Heart left ventricle (tissue), 16 donors: ENCODE results near the gene C8G. TPM values are rescaled to one million over a fixed set of nuclear protein-coding genes. Genes with fewer than 3 reads are reported as not detected.

Experiments used
- ATAC-seq, 4 donors: fragments of 200-7000 bp; cut with Tn5 transposase; one replicate each; pipeline ENCODE4 v1.9.1; 2020 to 2022; ENCODE audit warnings: moderate library complexity in 4 of 4, mild to moderate bottlenecking in 3 of 4, moderate number of reproducible peaks in 1 of 4
- DNase-seq, 5 donors: peaks; one replicate each; pipeline ENCODE4 v3.0.0-alpha.2; 2020
- H3K27ac ChIP-seq, 12 donors: fragments of 200-600 bp; sonication (generic) in 4 of 12; one replicate each; pipeline versions ENCODE4 v1.5.0 to v1.8.0; 2016 to 2022; ENCODE audit warnings: mild to moderate bottlenecking in 2 of 12
- H3K27me3 ChIP-seq, 9 donors: fragments of 200-600 bp; sonication (generic) in 2 of 9; one replicate each; pipeline versions ENCODE4 v1.5.1 to v1.8.0; 2016 to 2022; ENCODE audit warnings: mild to moderate bottlenecking in 3 of 9
- H3K36me3 ChIP-seq, 9 donors: fragments of 200-600 bp; sonication (generic) in 2 of 9; one replicate each; pipeline versions ENCODE4 v1.5.0 to v1.8.0; 2018 to 2022; ENCODE audit warnings: mild to moderate bottlenecking in 2 of 9
- H3K4me1 ChIP-seq, 12 donors: fragments of 200-600 bp; sonication (generic) in 4 of 12; one replicate each; pipeline versions ENCODE4 v1.5.0 to v1.8.0; 2016 to 2022; ENCODE audit warnings: mild to moderate bottlenecking in 3 of 12
- H3K4me3 ChIP-seq, 12 donors: fragments of 200-600 bp; sonication (generic) in 4 of 12; one replicate each; pipeline versions ENCODE4 v1.5.0 to v1.8.0; 2017 to 2022; ENCODE audit warnings: mild to moderate bottlenecking in 9 of 12, moderate library complexity in 4 of 12
- H3K9me3 ChIP-seq, 12 donors: fragments of 200-600 bp; sonication (generic) in 4 of 12; one replicate each; pipeline versions ENCODE4 v1.5.0 to v1.8.0; 2016 to 2022; ENCODE audit warnings: mild to moderate bottlenecking in 1 of 12
- POLR2A ChIP-seq, 2 donors: fragments of 450-650 bp; IDR thresholded peaks; one replicate each; pipeline ENCODE4 v1.6.1; 2017; ENCODE audit warnings: antibody characterized with exemption in 2 of 2, mild to moderate bottlenecking in 2 of 2, moderate library complexity in 2 of 2
- WGBS, 4 donors: extraction: QIAGEN DNeasy Blood & Tissue Kit in 2 of 4; methylation state at CpG; one replicate each; pipeline versions ENCODE4 v1.1.5 to v1.1.7; 2013 to 2018; 5-methylcytosine and 5-hydroxymethylcytosine counted together
- intact Hi-C, 10 donors: fragments of 100-400 bp; cut with DNase I; formaldehyde crosslinking; loops; one replicate each; pipeline versions ENCODE4 v1.11.1 to v1.14.2; 2022
- polyA plus RNA-seq, 2 donors: library from polyadenylated mRNA; stranded (reverse); fragments of 200-250 nt; gene quantifications; one replicate each; pipeline ENCODE4 v1.2.3, GENCODE V29; 2013
- total RNA-seq, 9 donors: library from RNA; depleted of rRNA in 2 of 9; stranded (reverse); fragments of >200 nt in 2 of 9; fragmentation: NEBNext Ultra II Directional in 3 of 9; extraction: Animal tissue kit (Norgen Biotek cat#: 25700) in 3 of 9; gene quantifications; one replicate each; pipeline versions ENCODE4 v1.1.0 to v1.2.4, GENCODE V29; 2016 to 2023
- TF ChIP-seq, protein P1 (sequence below), 12 donors: fragments of 200-600 bp; sonication (generic) in 4 of 12; IDR thresholded peaks; one replicate each; pipeline versions ENCODE4 v1.5.0 to v1.8.0; 2018 to 2022; ENCODE audit warnings: antibody characterized with exemption in 12 of 12, mild to moderate bottlenecking in 5 of 12
- donor health status: ischemic (EF 13 %, LVEDD 7.1; RV severe dilation, severe dysfunction).
- donor health status: healthy with polysubstance abuse.
- donor health status: DM: no; HTN: yes; CAD: no.
- donor health status: DM: no; HTN: no; CAD: no.
- donor health status: ischemic (EF 25% LVEDD 6.9; RV normal size, moderate dysfunction).
- donor health status: ischemic (EF 25% LVEDD 5.7; RV mildly dilated, moderate dysfunction).
- donor health status: healthy.
- donor health status: DM: yes; HTN: yes; CAD: no.
- donor health status: ischemic (EF 35%, LVEDD 5.7; RV mildly dilated, moderate dysfunction).
- donor health status: nonischemic (EF 11% LVEDD 7.7; RV severe dilation, severe dysfunction).
- donor health status: DM: yes; HTN: yes; CAD: no.
- donor health status: PGD.
- donor health status: ischemic (EF 29% LVEDD 5.4; RV normal size, mild dysfunction).
- donor health status: nonischemic (EF 23%, LVEDD 6.1; RV moderate dilation, normal function).

The C8G gene
- total and polyA plus RNA-seq, 11 donors, result 1.0 to 3.7 (median 1.5) TPM; not detected in 2

DNA sequence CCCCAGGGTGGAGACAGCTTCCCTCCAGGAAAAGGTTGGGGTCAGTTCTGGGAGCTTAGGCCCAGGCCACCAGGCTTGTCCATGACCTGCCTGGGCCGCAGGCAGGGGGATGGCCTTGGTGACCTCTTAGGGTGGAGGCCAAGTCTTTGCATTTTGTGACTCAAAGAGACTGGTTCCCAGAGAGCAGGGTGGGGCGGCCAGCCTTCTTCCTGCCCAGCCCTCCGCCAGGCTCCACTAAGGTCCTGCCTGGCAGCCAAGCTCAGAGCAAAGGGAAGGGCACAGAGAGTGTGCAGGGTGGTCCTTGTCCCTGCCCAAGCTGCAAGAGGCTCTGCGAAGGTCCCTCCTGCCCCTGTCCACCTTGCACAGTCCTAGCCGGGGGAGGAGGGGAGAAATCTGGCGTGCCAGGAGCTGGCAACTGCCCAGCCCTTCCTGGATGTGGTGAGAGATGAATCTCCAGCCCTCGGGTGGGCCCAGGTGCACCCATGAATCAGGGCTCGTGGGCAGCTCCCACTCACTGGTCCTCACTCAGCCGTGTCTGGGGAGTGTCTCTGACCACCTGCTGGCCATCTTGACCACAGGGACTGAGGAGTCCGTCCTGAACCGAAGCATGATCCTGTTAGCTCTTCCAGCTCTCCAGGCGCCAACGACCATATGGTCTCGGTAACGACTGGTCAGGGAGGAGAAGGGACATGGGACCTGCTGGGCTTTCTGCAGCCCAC lies 29.9 kb downstream of the C8G start:
- DNase-seq (peak in 1 of 5 donors; percentile 80), ATAC-seq (peak in 3 of 4 donors; percentile 1 to 6 (median 4))
- Histone ChIP-seq H3K27ac (peak overlapping the region in 11 of 12 donors; percentile 47 to 98 (median 89)), H3K4me1 (peaks cover 10 to 66% (median 44%) of the 10 kb centered on the region in 12 donors), H3K4me3 (peak overlapping the region in 4 of 12 donors; percentile 1 to 15 (median 6)), H3K27me3 (peaks cover 0 to 9% (median 0%) of the 10 kb centered on the region in 9 donors), H3K36me3 (no peaks in the 10 kb centered on the region), H3K9me3 (no peaks in the 10 kb centered on the region)
- TF ChIP-seq, protein P1, sequence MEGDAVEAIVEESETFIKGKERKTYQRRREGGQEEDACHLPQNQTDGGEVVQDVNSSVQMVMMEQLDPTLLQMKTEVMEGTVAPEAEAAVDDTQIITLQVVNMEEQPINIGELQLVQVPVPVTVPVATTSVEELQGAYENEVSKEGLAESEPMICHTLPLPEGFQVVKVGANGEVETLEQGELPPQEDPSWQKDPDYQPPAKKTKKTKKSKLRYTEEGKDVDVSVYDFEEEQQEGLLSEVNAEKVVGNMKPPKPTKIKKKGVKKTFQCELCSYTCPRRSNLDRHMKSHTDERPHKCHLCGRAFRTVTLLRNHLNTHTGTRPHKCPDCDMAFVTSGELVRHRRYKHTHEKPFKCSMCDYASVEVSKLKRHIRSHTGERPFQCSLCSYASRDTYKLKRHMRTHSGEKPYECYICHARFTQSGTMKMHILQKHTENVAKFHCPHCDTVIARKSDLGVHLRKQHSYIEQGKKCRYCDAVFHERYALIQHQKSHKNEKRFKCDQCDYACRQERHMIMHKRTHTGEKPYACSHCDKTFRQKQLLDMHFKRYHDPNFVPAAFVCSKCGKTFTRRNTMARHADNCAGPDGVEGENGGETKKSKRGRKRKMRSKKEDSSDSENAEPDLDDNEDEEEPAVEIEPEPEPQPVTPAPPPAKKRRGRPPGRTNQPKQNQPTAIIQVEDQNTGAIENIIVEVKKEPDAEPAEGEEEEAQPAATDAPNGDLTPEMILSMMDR (IDR thresholded peaks at IDR 0.05), result no peak
- TF ChIP-seq POLR2A (IDR thresholded peaks at IDR 0.05), result peak in 1 of 2 donors; percentile 69
- intact Hi-C loops, result loop anchor here in 2 of 10 donors (2.0 kb wide), 2 partner anchors 22 to 24 kb away; partner anchors contain the start of gene LCN12 (in 1 of the 2)
- WGBS, 4 donors, result 49 to 64% (median 53%) methylated on average over 7 to 15 of the region's 15 CpGs

- peak overlapping the region in 3 of 12 donors; percentile 1 to 6 (median 6) for H3K4me3 ChIP-seq
- peak in 3 of 4 donors; percentile 1 to 26 (median 4) for ATAC-seq
- 16 to 38% (median 25%) methylated on average over 5 to 14 of the region's 14 CpGs for whole genome bisulfite sequencing, 4 donors
Measured at GRCh38 chr9:136975644-136976043, 30.6 kb downstream of the C8G start.

GRCh38 chr9:136977223-136977622 lies 32.2 kb downstream of the C8G start, which contains the start of gene PTGDS:
Gene PTGDS, plus strand, starts transcription at chr9:136977504. Its CDS starts 75 bp downstream, at chr9:136977579.
- H3K4me1 ChIP-seq, result peaks cover 10 to 88% (median 59%) of the 10 kb centered on the region in 12 donors
- ATAC-seq, result peak; percentile 34 to 67 (median 53)
- TF ChIP-seq, protein P1 (IDR thresholded peaks at IDR 0.05), result no peak
- TF ChIP-seq POLR2A (IDR thresholded peaks at IDR 0.05), result no peak
- H3K27ac ChIP-seq, result peak within 1 kb of the TSS; percentile 57 to 98 (median 88)
- peak within 1 kb of the TSS; percentile 37 to 73 (median 62) for H3K4me3 ChIP-seq
- peak; percentile 77 to 93 (median 86) for DNase-seq
- peaks cover 0 to 9% (median 0%) of the 10 kb centered on the region in 9 donors for H3K27me3 ChIP-seq
- intact Hi-C loops, result loop anchor here in 3 of 10 donors (1.0 to 2.0 kb wide), 3 partner anchors 26 to 28 kb away; no protein-coding TSS in a partner anchor
- WGBS, 4 donors, result 41 to 61% (median 55%) methylated on average over 4 to 10 of the region's 10 CpGs
- no peaks in the 10 kb centered on the region for H3K9me3 ChIP-seq
- H3K36me3 ChIP-seq, result no peaks in the 10 kb centered on the region

More at GRCh38 chr9:136975644-136976043, 30.6 kb downstream of the C8G start:
- intact Hi-C loops, result loop anchor here in 3 of 10 donors (2.0 kb wide), 2 partner anchors 23 to 25 kb away; partner anchors contain the start of gene LCN12 (in 1 of the 3)
- Histone ChIP-seq H3K36me3 (no peaks in the 10 kb centered on the region), H3K9me3 (no peaks in the 10 kb centered on the region), H3K4me1 (peaks cover 10 to 72% (median 48%) of the 10 kb centered on the region in 12 donors), H3K27ac (peak overlapping the region in 11 of 12 donors; percentile 47 to 98 (median 89)), H3K27me3 (peaks cover 0 to 9% (median 0%) of the 10 kb centered on the region in 9 donors)
- TF ChIP-seq POLR2A (IDR thresholded peaks at IDR 0.05), result no peak
- TF ChIP-seq, protein P1 (IDR thresholded peaks at IDR 0.05), result peak; percentile 12 to 60 (median 38)
- peak; percentile 74 to 86 (median 78) for DNase-seq

GRCh38 chr9:136977649-136978072 lies 32.6 kb downstream of the C8G start:
- Histone ChIP-seq H3K27ac (peak overlapping the region; percentile 57 to 98 (median 88)), H3K36me3 (no peaks in the 10 kb centered on the region), H3K9me3 (no peaks in the 10 kb centered on the region), H3K4me3 (peak overlapping the region; percentile 37 to 73 (median 62)), H3K27me3 (peaks cover 0 to 9% (median 0%) of the 10 kb centered on the region in 9 donors), H3K4me1 (peaks cover 10 to 92% (median 63%) of the 10 kb centered on the region in 12 donors)
- DNase-seq (no peak), ATAC-seq (no peak)
- intact Hi-C loops, result loop anchor here in 3 of 10 donors (1.0 to 2.0 kb wide), 3 partner anchors 27 to 28 kb away; no protein-coding TSS in a partner anchor
- TF ChIP-seq POLR2A (IDR thresholded peaks at IDR 0.05), result no peak
- WGBS, 4 donors, result 10 to 12% (median 12%) methylated on average over 7 to 33 of the region's 33 CpGs
